ENCODE measurements around the gene AIMP1. TPM values are rescaled to one million over a fixed set of nuclear protein-coding genes. Genes with fewer than 3 reads are reported as not detected.
A peak's percentile ranks its signal among the peaks of the same experiment; 100 is the strongest.
"Not testable (repeated sequence)": the region's sequence is repeated elsewhere in the genome, so short reads cannot be mapped to it uniquely, and the experiment has no call there.

The AIMP1 gene
- total RNA-seq, 1 donor from 2014 or later, result 25.0 TPM

- no peak for TF ChIP-seq CTCF (conservative IDR thresholded peaks at IDR 0.05; ENCODE audit: low read depth, low read length)
- DNase-seq (ENCODE audit: low read depth), result peak; percentile 19
- peak overlapping the region; percentile 94 for H3K4me3 ChIP-seq (ENCODE audit: low read depth, low read length)
These were observed 541 bp downstream of the AIMP1 start for GRCh38 chr4:106316773-106317409.

- H3K4me3 ChIP-seq (ENCODE audit: low read depth, low read length), result peak overlapping the region; percentile 94
- DNase-seq (ENCODE audit: low read depth), result no peak
- no peak for TF ChIP-seq CTCF (conservative IDR thresholded peaks at IDR 0.05; ENCODE audit: low read depth, low read length)
These were observed 1.5 kb downstream of the AIMP1 start for GRCh38 chr4:106317815-106318214.

GRCh38 chr4:106318511-106318910, 2.2 kb downstream of the AIMP1 start:
- DNase-seq (ENCODE audit: low read depth), result no peak
- no peak overlapping the region for H3K4me3 ChIP-seq (ENCODE audit: low read depth, low read length)
- no peak for TF ChIP-seq CTCF (conservative IDR thresholded peaks at IDR 0.05; ENCODE audit: low read depth, low read length)

GRCh38 chr4:106320235-106320634, 3.9 kb downstream of the AIMP1 start:
- no peak for TF ChIP-seq CTCF (conservative IDR thresholded peaks at IDR 0.05; ENCODE audit: low read depth, low read length)
- no peak for DNase-seq (ENCODE audit: low read depth)

GRCh38 chr4:106321168-106321567, 4.8 kb downstream of the AIMP1 start:
- H3K4me3 ChIP-seq (ENCODE audit: low read depth, low read length); DNase-seq (ENCODE audit: low read depth): not testable (repeated sequence)

More at GRCh38 chr4:106320235-106320634, 3.9 kb downstream of the AIMP1 start:
- no peak overlapping the region for H3K4me3 ChIP-seq (ENCODE audit: low read depth, low read length)

- H3K4me3 ChIP-seq (ENCODE audit: low read depth, low read length); DNase-seq (ENCODE audit: low read depth): not testable (repeated sequence)
These were observed 5.5 kb downstream of the AIMP1 start for GRCh38 chr4:106321814-106322213.

- DNase-seq (ENCODE audit: low read depth), result no peak
- no peak overlapping the region for H3K4me3 ChIP-seq (ENCODE audit: low read depth, low read length)
- no peak for TF ChIP-seq CTCF (conservative IDR thresholded peaks at IDR 0.05; ENCODE audit: low read depth, low read length)
These were observed 6.8 kb downstream of the AIMP1 start for GRCh38 chr4:106323119-106323518.

- no peak for TF ChIP-seq CTCF (conservative IDR thresholded peaks at IDR 0.05; ENCODE audit: low read depth, low read length)
- DNase-seq (ENCODE audit: low read depth), result no peak
- H3K4me3 ChIP-seq (ENCODE audit: low read depth, low read length), result no peak overlapping the region
These were observed 9.4 kb downstream of the AIMP1 start for GRCh38 chr4:106325800-106326199.
